ENCODE measurements around the gene MFSD1.

The MFSD1 gene, protein sequence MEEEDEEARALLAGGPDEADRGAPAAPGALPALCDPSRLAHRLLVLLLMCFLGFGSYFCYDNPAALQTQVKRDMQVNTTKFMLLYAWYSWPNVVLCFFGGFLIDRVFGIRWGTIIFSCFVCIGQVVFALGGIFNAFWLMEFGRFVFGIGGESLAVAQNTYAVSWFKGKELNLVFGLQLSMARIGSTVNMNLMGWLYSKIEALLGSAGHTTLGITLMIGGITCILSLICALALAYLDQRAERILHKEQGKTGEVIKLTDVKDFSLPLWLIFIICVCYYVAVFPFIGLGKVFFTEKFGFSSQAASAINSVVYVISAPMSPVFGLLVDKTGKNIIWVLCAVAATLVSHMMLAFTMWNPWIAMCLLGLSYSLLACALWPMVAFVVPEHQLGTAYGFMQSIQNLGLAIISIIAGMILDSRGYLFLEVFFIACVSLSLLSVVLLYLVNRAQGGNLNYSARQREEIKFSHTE

GRCh38 chr3:158801696-158802408 is at the start of gene MFSD1:
MFSD1 (plus strand) TSS chr3:158802054; CDS start chr3:158802153, 99 bp downstream.
- DNase-seq (ENCODE audit: low spot score): peak; percentile 91

- DNase-seq (ENCODE audit: low spot score): no peak
Observed at GRCh38 chr3:158753854-158754253, 48.0 kb upstream of the MFSD1 start.

- DNase-seq (ENCODE audit: low spot score): no peak
Observed at GRCh38 chr3:158755421-158755820, 46.4 kb upstream of the MFSD1 start.

GRCh38 chr3:158761350-158761749 is 40.5 kb upstream of the MFSD1 start:
- no peak for DNase-seq (ENCODE audit: low spot score)

DNA sequence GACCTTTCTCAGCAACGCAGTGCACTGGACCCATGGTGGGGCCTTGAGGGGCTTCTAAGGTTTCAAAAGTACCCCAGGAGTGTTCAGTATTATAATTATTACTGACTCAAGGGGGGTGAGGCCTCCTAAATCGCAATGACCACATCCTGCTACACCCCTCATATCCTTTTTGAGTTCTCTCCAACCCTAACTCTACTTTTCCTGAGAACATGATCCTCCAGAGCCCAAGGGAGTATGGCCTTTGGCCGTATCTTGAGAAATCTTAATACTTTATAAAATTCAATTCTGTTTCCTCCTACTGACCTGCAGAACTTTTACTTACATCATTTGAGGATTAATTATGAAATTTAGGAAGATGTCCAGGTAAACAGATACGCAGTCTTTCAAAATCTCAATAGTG is 39.2 kb upstream of the MFSD1 start:
- DNase-seq (ENCODE audit: low spot score): no peak

DNA sequence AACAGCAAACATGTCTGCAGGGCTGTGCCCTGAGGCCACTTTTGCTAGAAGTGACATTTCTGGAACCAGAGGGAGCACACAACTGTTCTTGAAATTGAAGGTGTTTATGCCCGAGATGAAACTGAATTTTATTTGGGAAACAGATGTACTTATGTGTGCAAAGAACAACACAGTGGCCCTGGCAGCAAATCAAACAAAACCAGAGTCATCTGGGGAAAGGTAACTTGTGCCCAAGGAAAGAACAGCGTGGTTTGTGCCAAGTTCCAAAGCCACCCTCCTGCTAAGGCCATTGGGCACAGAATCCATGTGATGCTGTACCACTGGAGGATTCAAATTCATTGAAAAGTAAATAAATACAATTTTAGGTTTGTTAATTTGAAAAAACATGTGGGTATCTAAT is 38.4 kb upstream of the MFSD1 start:
- no peak for DNase-seq (ENCODE audit: low spot score)

- no peak for DNase-seq (ENCODE audit: low spot score)
Observed at GRCh38 chr3:158765518-158766205, 36.2 kb upstream of the MFSD1 start.

DNA sequence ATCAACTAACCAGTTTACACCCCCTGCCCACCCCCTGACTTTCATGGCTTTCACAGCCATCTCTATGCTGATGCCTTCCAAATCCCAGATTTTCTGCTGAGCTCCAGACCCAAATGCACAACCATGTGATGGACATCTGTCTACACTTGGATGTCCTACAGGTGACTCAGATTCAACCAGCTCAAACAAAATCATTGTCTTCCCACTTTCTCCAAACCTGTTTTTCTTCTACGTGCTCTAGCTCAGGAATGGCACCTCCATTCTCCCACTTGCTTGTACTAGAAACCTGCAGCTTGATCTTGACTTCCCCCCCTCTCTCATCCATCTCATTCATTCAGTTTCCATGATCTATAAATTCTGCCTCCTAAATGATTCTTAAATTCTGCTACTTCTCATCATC is 35.5 kb upstream of the MFSD1 start:
- DNase-seq (ENCODE audit: low spot score): no peak

- DNase-seq (ENCODE audit: low spot score): no peak
Observed at GRCh38 chr3:158768361-158768787, 33.5 kb upstream of the MFSD1 start.

GRCh38 chr3:158768881-158769543 is 32.8 kb upstream of the MFSD1 start:
- DNase-seq (ENCODE audit: low spot score): no peak

GRCh38 chr3:158769549-158769948 is 32.3 kb upstream of the MFSD1 start:
- no peak for DNase-seq (ENCODE audit: low spot score)

DNA sequence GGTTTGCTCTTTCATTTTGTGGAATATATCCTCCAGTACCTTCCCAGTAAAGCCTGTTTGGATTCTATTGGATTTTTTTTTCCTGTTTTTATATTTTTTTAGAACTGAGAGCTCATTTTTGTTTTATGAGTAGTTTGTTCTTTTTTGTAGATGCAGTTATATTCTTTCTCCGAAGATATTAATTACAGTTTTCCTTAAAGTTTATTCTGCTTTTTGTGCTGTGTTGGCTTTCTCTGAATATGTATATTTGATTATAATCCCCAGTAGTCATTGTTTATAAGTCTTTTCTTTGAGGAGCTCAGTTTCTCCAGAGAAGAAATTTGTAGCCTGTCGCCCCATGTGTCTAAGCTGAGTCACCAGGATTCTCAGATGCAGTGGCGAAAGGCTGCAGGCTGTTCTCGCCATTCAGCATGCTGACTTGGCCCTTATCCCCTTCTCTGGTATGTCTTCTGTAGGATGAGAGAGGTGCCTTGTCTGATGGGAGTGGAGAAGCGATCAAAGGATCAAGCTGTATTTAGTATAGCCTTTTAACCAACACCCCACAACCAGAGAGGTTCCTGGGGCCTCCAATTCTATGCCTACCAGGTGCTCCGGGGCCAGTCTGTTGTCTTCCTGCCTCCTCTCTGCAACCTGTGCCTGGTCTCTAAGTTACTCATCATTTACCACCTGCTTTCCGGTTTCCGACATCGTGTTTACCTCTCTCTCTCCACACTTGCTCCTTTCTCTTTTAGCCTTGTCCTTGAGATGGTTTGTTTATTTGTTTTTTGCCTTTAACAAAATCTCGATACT is 31.7 kb upstream of the MFSD1 start:
- DNase-seq (ENCODE audit: low spot score): no peak

DNA sequence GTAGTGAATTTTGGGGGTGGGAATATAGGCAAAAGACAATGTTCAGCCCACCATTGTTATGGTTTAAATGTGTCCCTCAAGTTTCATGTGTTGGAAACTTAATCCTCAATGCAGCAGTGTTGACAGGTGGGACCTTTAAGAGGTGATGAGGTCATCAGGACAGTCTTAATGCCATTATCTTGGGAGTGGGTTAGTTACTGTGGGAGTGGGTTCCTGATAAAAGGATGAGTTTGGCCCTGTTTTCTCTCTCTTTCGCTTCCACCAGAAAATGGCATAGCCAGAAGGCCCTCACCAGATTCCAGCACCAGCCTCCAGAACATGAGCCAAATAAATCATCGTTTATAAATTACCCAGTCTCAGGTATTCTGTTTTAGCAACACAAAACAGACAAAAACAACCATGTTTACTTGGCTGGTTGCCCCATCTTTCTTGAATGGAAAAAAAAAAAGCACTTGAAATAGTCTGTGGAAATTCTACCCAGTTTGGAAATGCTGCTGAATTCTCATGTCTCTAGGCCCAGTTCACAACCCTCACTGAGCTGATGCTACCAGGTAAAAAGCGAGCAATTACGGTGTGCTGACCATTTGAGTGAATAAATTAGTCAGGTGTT is 31.0 kb upstream of the MFSD1 start:
- no peak for DNase-seq (ENCODE audit: low spot score)

- DNase-seq (ENCODE audit: low spot score): no peak
Observed at GRCh38 chr3:158771577-158771976, 30.3 kb upstream of the MFSD1 start.

- no peak for DNase-seq (ENCODE audit: low spot score)
Observed at GRCh38 chr3:158771982-158772381, 29.9 kb upstream of the MFSD1 start.

DNA sequence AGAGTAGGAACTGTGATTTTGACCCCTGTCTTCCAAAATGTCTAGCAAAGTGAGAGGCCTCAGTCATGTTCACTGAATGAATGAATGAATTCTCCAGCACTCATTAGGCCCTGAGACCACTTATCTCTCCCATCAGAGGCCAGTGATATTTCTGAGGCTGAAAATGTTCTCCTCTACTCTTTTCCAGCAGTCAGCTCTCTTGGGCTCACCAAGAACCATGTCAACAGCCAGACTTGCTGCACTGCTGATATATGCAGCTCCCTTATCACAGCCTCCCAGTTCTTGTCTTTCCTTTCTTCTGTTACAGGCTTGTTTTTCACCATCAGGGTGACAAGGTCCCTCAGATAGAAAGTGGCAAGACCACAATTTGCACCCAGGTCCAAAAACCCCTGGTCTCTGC is 28.7 kb upstream of the MFSD1 start:
- DNase-seq (ENCODE audit: low spot score): no peak

DNA sequence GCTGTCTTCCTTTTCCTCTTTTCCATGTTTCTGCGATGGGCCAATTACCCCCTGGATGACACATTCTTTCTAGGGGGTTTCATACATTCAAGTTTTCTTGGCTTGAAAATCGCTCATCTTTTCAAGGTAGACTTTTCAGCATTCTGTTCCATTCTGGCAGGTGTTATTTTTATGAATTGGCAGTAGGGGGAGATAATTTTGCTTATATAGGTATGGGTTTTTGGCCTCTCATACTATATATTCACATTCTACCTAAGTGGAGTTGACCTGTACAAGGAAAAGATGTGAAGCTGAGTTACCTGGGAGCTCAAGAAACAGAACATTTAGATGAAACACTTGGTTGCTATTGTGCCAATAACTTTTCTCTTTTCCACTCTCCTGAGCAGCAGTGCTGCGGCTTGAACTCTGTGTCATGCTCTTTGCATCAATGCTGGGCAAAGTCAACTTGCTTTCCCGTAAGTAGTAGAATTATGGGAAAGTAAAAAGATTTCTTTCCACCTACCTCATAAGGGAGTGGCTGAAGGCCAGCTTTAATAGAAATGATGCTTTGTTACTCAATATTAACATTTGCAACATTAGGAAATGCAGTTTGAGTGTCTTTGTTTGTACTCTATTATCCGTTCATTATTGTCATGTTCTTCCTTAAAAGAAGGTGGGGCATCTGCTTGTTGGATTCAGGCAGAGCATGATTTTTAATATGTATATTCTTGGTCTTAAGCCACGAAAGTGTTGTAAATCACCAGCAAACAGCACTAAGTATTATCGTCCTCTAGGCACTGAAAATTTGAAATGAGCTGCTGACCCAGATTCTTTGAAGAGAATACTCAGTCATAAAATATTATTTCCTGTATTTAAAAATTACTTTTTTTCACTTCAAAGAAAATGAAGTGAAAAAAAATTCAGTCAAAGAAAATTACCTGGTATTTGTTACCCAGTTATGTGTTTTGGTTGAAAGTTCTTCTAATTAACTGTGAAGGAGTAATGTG is 27.7 kb upstream of the MFSD1 start:
- DNase-seq (ENCODE audit: low spot score): no peak

- DNase-seq (ENCODE audit: low spot score): no peak
Observed at GRCh38 chr3:158774965-158775364, 26.9 kb upstream of the MFSD1 start.
